NCI-H2227 (cell line): ENCODE results near the gene JMJD7.

ENCODE experiments used
- DNase-seq: peaks from one replicate; lab custom pipeline; 2025; ENCODE audit not compliant: unreplicated experiment; lab: John Stamatoyannopoulos, UW

Gene JMJD7

GRCh38 chr15:41842229-41842628 lies 14.3 kb downstream of the JMJD7 start:
- DNase-seq = no peak

- DNase-seq = no peak
These were observed 15.7 kb downstream of the JMJD7 start for GRCh38 chr15:41843571-41843970.

- DNase-seq = no peak
These were observed 16.9 kb downstream of the JMJD7 start for GRCh38 chr15:41844814-41845213.

- no peak for DNase-seq
These were observed 19.3 kb downstream of the JMJD7 start for GRCh38 chr15:41847206-41847605.

GRCh38 chr15:41847981-41848380 lies 20.1 kb downstream of the JMJD7 start:
- no peak for DNase-seq

DNA sequence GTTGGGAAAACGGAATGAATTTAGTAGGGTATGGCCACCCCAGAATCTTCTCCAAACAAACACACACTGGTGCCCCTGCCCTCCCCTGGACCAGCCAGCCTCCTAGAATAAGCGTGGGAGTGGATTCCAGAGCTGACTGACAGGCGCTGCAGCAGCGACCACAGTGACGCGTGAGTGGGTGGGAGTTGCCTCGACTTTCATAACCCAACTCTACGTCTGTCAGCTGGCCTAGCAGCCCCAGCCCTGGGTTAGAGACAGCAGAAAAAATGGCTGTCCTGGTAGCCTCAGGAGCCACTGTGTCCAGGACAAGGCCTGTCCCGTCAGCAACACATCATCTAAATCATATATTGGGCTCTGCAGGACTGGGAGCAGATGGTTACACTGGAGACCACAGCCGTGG lies 20.7 kb downstream of the JMJD7 start:
- DNase-seq = no peak

- no peak for DNase-seq
These were observed 21.3 kb downstream of the JMJD7 start for GRCh38 chr15:41849204-41849603.

- no peak for DNase-seq
These were observed 22.0 kb downstream of the JMJD7 start for GRCh38 chr15:41849861-41850260.

- DNase-seq = no peak
These were observed 22.7 kb downstream of the JMJD7 start for GRCh38 chr15:41850482-41851166.

DNA sequence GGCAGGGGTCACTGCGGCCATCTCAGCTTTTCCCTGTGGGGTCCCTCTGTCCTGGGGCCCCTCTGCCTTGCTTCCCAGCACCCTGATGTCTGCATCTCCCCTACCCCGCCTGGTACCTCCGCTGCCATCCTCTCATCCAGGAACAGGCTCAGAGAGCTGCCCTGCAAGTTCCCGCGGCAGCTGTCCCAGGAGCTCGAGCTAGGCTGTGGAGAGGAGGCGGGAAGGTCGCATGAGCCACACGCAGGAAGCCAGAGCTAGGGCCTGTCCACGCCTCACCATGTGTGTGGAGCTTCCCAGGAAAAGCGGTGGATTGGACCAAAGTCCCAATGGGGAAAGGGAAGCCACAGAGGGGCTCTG lies 23.3 kb downstream of the JMJD7 start:
- peak; percentile 5 for DNase-seq

DNA sequence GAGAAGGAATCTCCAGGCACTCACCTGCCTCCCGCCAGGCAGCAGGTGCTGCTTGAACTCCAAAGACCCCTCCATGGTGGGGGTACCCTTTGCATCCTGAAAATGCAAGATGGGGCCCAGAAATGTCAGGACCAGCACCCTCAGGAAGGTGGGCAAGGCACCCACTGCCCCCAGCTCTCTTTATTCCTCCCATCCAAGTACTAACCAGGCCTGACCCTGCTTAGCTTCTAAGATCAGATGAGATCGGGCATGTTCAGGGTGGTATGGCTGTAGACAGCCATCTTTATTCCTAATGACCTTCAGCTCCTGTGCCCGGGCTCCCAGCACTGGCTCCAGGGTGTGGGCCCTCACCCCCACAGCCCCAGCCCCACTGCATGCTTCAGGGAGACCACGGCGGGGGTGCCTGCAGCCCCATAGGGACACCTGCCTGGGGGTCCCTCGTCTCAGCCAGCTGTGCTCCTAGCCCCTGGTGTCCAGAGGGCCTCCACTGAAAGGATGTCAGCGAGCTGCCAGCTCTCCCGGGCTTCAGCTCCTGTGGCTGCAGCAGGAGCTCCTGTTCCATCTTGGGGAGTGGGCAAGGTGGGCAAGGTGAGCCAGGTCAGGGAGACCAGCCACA lies 24.0 kb downstream of the JMJD7 start:
- no peak for DNase-seq

DNA sequence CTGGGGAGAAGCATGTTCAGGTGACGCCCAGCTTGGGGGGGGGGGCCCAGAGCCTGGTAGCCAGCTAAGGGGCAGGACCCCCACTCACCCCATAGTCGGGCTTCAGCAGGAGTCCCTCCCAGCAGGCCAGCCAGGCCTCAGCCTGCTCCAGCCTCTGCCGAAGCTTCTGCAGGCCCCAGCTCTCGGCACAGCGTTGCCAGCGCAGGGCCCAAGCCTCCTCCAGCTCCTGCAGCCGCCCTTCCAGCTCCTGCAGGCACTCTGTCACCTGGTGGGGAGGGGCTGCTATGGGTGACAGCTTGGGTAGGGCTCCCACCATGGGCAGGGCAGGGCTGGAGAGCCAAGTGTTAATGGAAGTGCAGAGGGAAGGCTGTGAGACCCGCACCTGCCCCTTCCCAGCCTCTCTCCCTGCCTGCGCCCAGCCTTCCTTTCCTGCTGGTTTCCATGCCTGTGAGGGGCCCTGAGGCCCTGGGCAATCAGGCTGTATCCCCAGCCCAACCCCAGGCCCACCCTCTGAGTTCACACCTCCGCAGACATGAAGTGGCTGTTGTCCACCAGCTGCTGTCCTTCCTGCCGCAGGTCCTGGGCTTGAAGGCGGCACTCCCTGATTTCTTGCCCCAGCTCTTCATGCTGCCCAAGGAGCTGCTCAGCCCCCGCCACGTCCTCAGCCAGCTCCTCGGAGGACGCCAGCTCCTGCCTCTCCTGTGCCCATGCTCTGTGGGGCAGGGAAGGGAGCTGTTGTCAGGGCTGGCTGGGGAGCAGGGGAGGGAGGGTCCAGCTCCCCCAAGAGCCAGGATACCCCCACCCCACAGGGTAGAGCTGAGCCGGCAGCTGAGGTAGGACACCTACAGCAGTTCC lies 25.1 kb downstream of the JMJD7 start:
- DNase-seq = peak; percentile 4

DNA sequence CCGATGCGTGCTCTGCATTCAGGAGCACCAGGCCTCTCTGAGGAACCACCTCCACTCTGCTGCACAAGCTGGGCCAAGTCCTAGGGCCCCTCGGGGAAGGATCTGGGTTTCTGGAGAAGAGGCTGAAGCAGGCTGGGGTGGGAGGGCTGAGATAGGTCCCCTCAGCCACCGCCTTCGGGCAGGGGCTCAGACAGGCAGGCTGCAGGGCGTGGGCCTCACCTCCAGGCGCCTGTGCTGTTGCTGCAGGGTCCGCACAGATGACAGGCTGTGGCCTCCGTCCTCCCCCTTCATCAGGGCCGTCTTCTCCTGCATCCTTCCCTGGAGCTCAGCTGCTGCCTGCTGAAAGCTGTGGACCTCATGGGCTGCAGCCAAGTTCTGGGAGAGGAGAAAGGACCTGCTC lies 25.9 kb downstream of the JMJD7 start:
- DNase-seq = no peak

- DNase-seq = no peak
These were observed 26.6 kb downstream of the JMJD7 start for GRCh38 chr15:41854443-41854842.

DNA sequence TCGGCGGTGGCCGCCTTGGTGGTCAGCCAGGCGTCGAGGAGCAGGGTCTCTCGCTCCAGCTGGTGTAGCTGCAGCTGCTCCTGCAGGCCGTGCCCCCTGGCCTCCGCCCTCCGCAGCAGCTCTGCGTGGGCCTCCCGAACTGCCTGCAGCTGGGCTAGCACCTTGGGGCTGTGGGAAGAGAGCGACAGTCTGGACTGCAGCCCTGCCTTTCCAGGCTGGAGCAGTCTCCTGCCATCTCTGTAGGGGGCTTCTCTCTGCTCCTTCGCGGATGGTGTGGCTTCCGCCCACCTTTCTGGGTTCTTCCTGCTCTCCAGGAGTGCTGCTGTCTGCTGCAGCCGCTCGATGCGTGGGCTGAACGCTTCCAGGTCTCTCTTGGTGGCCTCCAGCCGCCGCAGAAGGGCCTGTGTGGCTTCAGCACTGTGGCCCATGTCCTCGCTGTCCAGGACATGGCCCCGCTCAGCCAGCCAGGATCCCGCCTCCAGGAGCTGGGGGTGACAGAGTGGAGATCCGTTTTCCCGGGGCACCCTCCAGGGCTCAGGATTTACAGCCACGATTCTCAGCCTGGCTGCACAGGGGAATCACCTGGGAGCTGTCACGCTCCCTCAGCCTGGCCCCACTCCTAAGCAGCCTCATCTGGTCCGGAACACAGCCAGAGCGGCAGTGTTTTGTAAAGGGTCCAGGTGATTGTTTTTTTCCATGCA lies 27.5 kb downstream of the JMJD7 start:
- no peak for DNase-seq

- no peak for DNase-seq
These were observed 28.4 kb downstream of the JMJD7 start for GRCh38 chr15:41856262-41856661.

DNA sequence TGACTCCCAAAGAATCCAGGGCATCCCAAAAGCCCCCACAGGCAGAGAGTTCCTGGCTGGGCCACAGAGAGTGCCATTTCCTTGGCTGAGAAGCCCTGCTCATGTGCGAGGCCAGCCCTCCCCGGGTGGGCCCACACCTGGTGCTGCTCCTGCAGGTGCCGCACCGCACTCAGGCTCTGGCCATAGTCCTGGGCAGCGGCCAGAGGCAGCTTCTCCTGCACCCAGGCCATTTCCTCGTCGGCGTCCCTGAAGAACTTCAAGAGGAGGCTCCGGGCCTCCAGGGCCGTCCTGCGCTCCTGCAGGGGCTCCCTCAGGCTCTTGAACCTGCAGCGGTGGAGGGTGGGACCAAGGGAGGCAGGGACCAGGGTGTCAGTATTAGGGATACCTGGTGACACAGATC lies 28.8 kb downstream of the JMJD7 start:
- no peak for DNase-seq

DNA sequence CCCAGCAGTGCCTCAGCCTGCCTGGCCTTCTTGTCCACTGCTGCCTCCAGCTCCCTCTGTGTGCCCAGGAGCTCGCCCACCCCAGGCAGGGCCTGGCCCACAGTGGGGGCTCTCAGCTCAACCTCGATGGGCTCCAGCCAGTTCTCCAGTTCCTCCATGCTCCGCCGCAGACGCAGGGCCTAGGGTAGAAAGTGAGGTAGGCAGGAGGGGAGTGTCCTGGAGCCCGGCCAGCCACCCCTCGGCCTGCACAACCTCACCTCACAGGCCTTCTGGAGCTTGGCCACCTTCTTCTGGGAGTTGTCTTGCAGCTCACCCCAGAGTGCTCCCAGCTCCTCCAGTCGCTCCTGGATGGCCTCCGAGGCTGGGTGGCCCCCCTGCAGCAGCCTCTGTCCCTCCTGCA lies 29.4 kb downstream of the JMJD7 start:
- DNase-seq = no peak

GRCh38 chr15:41858756-41859155 lies 30.9 kb downstream of the JMJD7 start:
- DNase-seq = no peak

GRCh38 chr15:41860049-41860828 lies 32.3 kb downstream of the JMJD7 start:
- no peak for DNase-seq
